Neural crest cell (in vitro differentiated cells): ENCODE measurements around the gene MYMK. TPM values are rescaled to one million over a fixed set of nuclear protein-coding genes. Genes with fewer than 3 reads are reported as not detected.
A peak's percentile ranks its signal among the peaks of the same experiment; 100 is the strongest.

Experiments used
- DNase-seq: peaks from one replicate; pipeline ENCODE4 v3.0.0; 2021; ENCODE audit warnings: low read depth, mixed read lengths, low spot score
- H3K27ac Mint-ChIP-seq: one replicate; pipeline ENCODE4 v1.8.0; 2021; ENCODE audit warnings: mild to moderate bottlenecking, mixed read lengths; ENCODE audit not compliant: unreplicated experiment
- H3K27me3 Mint-ChIP-seq: 2 replicates; pipeline ENCODE4 v1.8.0; 2021; ENCODE audit warnings: low read depth, mild to moderate bottlenecking, mixed read lengths
- H3K36me3 Mint-ChIP-seq: 2 replicates; pipeline ENCODE4 v1.8.0; 2021; ENCODE audit warnings: low read depth, mild to moderate bottlenecking, mixed read lengths
- H3K4me1 Mint-ChIP-seq: 2 replicates; pipeline ENCODE4 v1.8.0; 2021; ENCODE audit warnings: mixed read lengths
- H3K4me3 Mint-ChIP-seq: one replicate; pipeline ENCODE4 v1.8.0; 2021; ENCODE audit warnings: mild to moderate bottlenecking, mixed read lengths
- H3K9me3 Mint-ChIP-seq: 2 replicates; pipeline ENCODE4 v1.8.0; 2021; ENCODE audit warnings: mixed read lengths
- CTCF ChIP-seq: fragments of 200-600 bp; sonication (generic); conservative IDR thresholded peaks from 2 replicates; pipeline ENCODE4 v1.5.0; 2021; ENCODE audit warnings: antibody characterized with exemption, mild to moderate bottlenecking
- total RNA-seq: library from RNA; stranded (reverse); gene quantifications from 2 replicates; pipeline ENCODE4 v1.2.1, GENCODE V29; 2021

Gene MYMK
- total RNA-seq, 1 donor from 2014 or later: not detected

- DNase-seq: peak; percentile 44
- H3K27ac Mint-ChIP-seq: peak overlapping the region; percentile 67
Measured at GRCh38 chr9:133477992-133478850, 46.5 kb downstream of the MYMK start.

GRCh38 chr9:133477461-133477860 is 47.3 kb downstream of the MYMK start:
- Mint-ChIP-seq H3K27me3 (no peaks in the 10 kb centered on the region), H3K4me1 (peaks cover 17% of the 10 kb centered on the region), H3K9me3 (no peaks in the 10 kb centered on the region), H3K36me3 (no peaks in the 10 kb centered on the region), H3K27ac (peak overlapping the region; percentile 67), H3K4me3 (peak overlapping the region; percentile 81)
- TF ChIP-seq CTCF: no peak
- no peak for DNase-seq

More at GRCh38 chr9:133477992-133478850, 46.5 kb downstream of the MYMK start:
- no peak for TF ChIP-seq CTCF
- Mint-ChIP-seq H3K9me3 (no peaks in the 10 kb centered on the region), H3K36me3 (no peaks in the 10 kb centered on the region), H3K4me3 (peak overlapping the region; percentile 81), H3K4me1 (peaks cover 17% of the 10 kb centered on the region), H3K27me3 (no peaks in the 10 kb centered on the region)

GRCh38 chr9:133476941-133477340 is 47.8 kb downstream of the MYMK start:
- DNase-seq: no peak
- Mint-ChIP-seq H3K4me1 (peaks cover 17% of the 10 kb centered on the region), H3K36me3 (no peaks in the 10 kb centered on the region), H3K27ac (no peak overlapping the region), H3K9me3 (no peaks in the 10 kb centered on the region), H3K4me3 (peak overlapping the region; percentile 62), H3K27me3 (no peaks in the 10 kb centered on the region)
- no peak for TF ChIP-seq CTCF

GRCh38 chr9:133476036-133476931 is 48.5 kb downstream of the MYMK start:
- no peaks in the 10 kb centered on the region for H3K27me3 Mint-ChIP-seq
- no peaks in the 10 kb centered on the region for H3K9me3 Mint-ChIP-seq
- DNase-seq: no peak
- H3K36me3 Mint-ChIP-seq: no peaks in the 10 kb centered on the region
- H3K27ac Mint-ChIP-seq: no peak overlapping the region
- no peak for TF ChIP-seq CTCF
- H3K4me3 Mint-ChIP-seq: peak overlapping the region; percentile 62
- peaks cover 17% of the 10 kb centered on the region for H3K4me1 Mint-ChIP-seq

GRCh38 chr9:133475292-133476012 is 49.3 kb downstream of the MYMK start:
- Mint-ChIP-seq H3K4me3 (peak overlapping the region; percentile 62), H3K27ac (no peak overlapping the region), H3K27me3 (peaks cover 2% of the 10 kb centered on the region), H3K36me3 (no peaks in the 10 kb centered on the region), H3K4me1 (peaks cover 17% of the 10 kb centered on the region), H3K9me3 (no peaks in the 10 kb centered on the region)
- TF ChIP-seq CTCF: no peak
- no peak for DNase-seq
